Lower leg skin (tissue), 4 donors: ENCODE data around the gene MACF1. TPM values are rescaled to one million over a fixed set of nuclear protein-coding genes. Genes with fewer than 3 reads are reported as not detected.
A peak's percentile ranks its signal among the peaks of the same experiment; 100 is the strongest.
"Not testable (repeated sequence)": the region's sequence is repeated elsewhere in the genome, so short reads cannot be mapped to it uniquely, and the experiment has no call there.

Experiments used
- DNase-seq, 2 donors: peaks; one replicate each; pipeline ENCODE4 v3.0.0-alpha.2; 2019; ENCODE audit warnings: low spot score in 2 of 2
- H3K4me3 ChIP-seq: fragments of 200-600 bp; sonication (generic); 2 replicates; pipeline ENCODE4 v1.5.1; 2017; ENCODE audit warnings: mild to moderate bottlenecking, low read depth; ENCODE audit not compliant: poor library complexity, severe bottlenecking
- POLR2A ChIP-seq, 2 donors: fragments of 450-650 bp; IDR thresholded peaks; one replicate each; pipeline ENCODE4 v1.6.1; 2016 to 2017; ENCODE audit warnings: antibody characterized with exemption in 2 of 2, mild to moderate bottlenecking in 1 of 2, moderate library complexity in 1 of 2
- WGBS, 2 donors: methylation state at CpG; one replicate each; pipeline ENCODE4 v1.1.5; 2018; 5-methylcytosine and 5-hydroxymethylcytosine counted together
- intact Hi-C: fragments of 100-400 bp; cut with DNase I; formaldehyde crosslinking; loops from one replicate; pipeline ENCODE4 v1.15.0; 2023; ENCODE audit warnings: low total_unique reads
- total RNA-seq, 4 donors: library from RNA; depleted of rRNA; stranded (reverse); fragments of >200 nt; gene quantifications; one replicate each; pipeline ENCODE4 v1.1.0, GENCODE V29; 2016
- TF ChIP-seq, protein P1 (sequence below), 3 donors: fragments of 450-650 bp; IDR thresholded peaks; one replicate each; pipeline ENCODE4 v1.5.1; 2016; ENCODE audit warnings: antibody characterized with exemption in 3 of 3, mild to moderate bottlenecking in 3 of 3, moderate library complexity in 2 of 3

The MACF1 gene
- total RNA-seq, 4 donors from 2014 or later, result 427 to 686 (median 463) TPM

DNA sequence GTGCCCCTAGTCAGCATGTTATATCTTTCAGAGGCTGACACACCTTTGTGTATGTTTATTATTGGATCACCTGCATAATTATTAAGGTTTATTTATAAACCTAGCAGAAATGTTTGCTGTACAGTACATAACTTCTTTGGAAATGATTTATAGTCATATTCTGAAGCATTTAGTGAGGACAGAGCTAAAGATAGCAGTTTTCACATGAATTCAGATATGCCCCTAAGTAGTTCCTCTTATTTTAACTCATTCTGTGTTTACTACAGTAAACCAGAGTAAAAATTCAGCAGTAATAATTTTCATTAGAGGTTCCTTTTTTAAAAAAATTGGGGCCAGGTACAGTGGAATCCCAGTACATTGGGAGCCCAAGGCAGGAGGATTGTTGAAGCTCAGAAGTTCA is 265.5 kb downstream of the MACF1 start:
- intact Hi-C loops, result no loop called here
- TF ChIP-seq, protein P1, sequence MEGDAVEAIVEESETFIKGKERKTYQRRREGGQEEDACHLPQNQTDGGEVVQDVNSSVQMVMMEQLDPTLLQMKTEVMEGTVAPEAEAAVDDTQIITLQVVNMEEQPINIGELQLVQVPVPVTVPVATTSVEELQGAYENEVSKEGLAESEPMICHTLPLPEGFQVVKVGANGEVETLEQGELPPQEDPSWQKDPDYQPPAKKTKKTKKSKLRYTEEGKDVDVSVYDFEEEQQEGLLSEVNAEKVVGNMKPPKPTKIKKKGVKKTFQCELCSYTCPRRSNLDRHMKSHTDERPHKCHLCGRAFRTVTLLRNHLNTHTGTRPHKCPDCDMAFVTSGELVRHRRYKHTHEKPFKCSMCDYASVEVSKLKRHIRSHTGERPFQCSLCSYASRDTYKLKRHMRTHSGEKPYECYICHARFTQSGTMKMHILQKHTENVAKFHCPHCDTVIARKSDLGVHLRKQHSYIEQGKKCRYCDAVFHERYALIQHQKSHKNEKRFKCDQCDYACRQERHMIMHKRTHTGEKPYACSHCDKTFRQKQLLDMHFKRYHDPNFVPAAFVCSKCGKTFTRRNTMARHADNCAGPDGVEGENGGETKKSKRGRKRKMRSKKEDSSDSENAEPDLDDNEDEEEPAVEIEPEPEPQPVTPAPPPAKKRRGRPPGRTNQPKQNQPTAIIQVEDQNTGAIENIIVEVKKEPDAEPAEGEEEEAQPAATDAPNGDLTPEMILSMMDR (IDR thresholded peaks at IDR 0.05), result no peak
- TF ChIP-seq POLR2A (IDR thresholded peaks at IDR 0.05), result no peak
- no peak overlapping the region for H3K4me3 ChIP-seq
- DNase-seq, result no peak

DNA sequence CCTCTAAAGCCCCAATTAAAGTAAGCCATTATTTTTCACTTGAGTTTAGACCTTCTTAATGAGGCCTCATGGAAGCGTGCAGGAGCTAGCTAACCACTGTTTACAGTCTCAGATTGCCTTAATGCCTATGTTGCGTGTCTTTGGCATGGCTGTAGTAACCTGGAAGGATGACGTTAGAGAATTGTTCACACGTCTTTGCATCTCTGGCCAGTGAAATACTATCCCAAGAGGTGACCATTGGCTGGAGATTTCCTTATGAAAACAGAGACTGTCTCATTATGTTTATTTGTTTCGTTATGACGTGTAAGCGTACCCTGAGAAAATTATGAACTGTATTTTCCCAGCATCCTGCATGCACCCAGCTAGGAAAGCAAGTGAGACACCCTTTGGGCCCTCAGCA is 268.3 kb downstream of the MACF1 start:
- WGBS, 2 donors, result 93 to 94% methylated on average over 7 of the region's 7 CpGs
- H3K4me3 ChIP-seq, result no peak overlapping the region
- DNase-seq, result no peak
- TF ChIP-seq, protein P1 (IDR thresholded peaks at IDR 0.05), result no peak
- TF ChIP-seq POLR2A (IDR thresholded peaks at IDR 0.05), result no peak
- intact Hi-C loops, result no loop called here

DNA sequence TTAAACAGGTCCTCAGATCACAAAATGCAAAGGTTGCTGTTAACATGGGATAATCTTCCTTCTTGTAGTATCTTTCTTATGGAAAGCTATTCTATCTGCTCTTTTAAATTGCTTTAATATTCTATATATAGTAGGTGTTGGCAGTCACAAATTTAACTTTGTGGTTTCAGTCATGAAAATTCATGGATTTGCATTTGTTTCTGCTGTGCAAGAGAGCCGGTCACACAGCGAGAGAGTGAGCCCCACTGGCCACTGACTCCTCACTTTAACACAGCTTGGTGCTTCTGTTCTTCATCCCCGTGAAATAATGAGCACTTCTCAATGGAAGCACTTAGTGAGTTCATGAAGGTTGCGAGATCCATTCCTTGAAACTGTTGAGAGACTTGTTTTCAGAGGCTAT is 268.8 kb downstream of the MACF1 start:
- intact Hi-C loops, result no loop called here
- TF ChIP-seq, protein P1 (IDR thresholded peaks at IDR 0.05), result no peak
- TF ChIP-seq POLR2A (IDR thresholded peaks at IDR 0.05), result no peak
- no peak overlapping the region for H3K4me3 ChIP-seq
- 95 to 97% methylated on average over 4 of the region's 4 CpGs for WGBS, 2 donors
- DNase-seq, result no peak

DNA sequence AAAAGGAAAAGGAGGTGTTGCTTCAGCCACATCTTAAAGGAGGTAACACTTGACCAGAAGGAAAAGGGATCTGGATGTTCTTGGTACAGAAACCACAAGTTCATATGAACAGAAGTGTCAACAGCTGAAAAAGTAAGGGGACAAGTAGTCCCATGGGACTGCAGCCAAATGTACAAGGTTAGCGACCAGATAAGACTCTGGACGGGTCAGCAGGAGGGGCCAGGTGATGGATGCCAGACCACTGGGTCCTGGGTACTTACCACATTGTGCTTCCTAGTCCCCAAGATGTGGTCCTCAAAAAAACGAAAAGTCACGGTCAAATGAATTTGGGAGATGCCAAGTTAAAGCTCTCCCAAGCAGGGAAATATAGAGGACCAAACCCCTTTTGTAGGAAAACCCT is 270.3 kb downstream of the MACF1 start:
- no peak overlapping the region for H3K4me3 ChIP-seq
- intact Hi-C loops, result no loop called here
- no peak for TF ChIP-seq POLR2A (IDR thresholded peaks at IDR 0.05)
- no peak for DNase-seq
- 88 to 92% methylated on average over 4 of the region's 4 CpGs for WGBS, 2 donors

DNA sequence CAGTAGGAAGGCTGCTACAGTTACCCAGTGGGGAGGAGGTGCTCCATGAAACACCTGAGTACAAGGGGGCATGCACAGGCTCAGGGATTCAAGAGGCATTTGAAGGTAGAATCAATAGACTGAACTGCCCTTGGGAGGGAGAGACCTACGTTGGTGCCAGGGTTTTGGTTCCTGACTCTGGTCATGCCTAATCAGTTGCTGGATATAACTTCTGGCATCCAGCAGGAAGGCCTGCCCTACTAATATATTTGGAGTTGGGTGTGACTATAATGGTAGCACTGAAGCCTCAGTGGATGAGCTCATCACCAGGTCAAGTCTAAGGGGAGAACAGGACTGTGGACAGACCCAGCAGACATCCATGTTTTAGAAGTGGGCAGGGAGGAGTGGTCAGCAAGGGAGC is 271.1 kb downstream of the MACF1 start:
- WGBS, 2 donors, result 50 to 63% methylated on average over 1 of the region's 1 CpG
- H3K4me3 ChIP-seq, intact Hi-C loops, DNase-seq: not testable (repeated sequence)

DNA sequence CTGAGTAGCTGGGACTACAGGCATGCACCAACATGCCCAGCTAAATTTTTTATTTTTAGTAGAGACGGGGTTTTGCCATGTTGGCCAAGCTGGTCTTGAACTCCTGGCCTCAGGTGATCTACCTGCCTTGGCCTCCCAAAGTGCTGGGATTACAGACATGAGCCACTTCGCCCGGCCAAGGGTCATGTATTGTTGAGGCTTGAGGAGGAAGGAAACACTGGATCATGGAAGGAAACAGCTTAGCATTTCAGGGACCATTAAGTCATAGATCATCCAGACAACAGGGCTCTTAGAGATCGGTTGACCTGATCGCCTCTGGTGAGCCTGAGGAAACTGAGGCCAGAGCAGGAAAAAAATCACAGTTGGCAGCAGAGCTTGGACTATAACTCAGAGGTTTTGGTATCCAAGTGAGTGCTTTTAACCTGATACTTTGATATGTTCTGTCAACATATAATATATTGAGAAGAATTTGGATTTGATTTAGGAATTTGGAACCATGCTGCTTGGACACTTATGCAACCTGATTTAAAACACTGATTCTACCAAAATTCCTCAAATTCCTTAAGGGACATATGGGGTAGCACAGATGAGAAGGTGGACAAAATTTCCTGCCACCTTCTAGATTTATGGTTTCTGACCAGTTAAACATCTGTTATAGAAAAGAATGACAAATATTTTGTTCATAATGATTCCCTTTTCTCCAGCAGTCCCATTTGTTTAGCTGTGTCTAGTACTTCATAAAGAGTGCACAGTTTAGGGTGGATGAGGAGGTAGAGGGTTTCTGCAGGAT is 273.8 kb downstream of the MACF1 start:
- WGBS, 2 donors, result 72 to 84% methylated on average over 5 of the region's 5 CpGs
- TF ChIP-seq, protein P1 (IDR thresholded peaks at IDR 0.05), result no peak
- no peak overlapping the region for H3K4me3 ChIP-seq
- intact Hi-C loops, result no loop called here
- peak in 1 of 2 donors; percentile 76 for DNase-seq

DNA sequence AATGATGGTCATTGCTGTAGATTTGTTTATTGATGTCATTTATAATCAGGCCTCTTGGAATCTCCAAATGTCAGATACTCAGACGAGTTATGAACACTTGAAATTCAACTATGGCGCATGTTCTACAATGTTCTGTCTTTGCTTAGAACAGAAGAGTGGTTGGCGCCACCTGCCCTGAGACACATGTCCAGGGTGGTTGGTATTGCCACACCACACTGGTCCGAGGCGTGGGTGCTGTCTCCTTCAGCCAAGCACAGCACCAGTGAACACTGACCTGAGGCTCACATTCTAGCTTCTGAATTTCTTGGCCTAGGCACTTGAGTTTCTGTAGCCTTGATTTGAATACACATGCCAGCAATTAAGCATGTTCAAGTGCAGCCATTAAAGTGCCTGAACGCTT is 276.8 kb downstream of the MACF1 start:
- 88 to 89% methylated on average over 6 of the region's 6 CpGs for WGBS, 2 donors
- peak in 1 of 2 donors; percentile 36 for DNase-seq
- TF ChIP-seq POLR2A (IDR thresholded peaks at IDR 0.05), result no peak
- TF ChIP-seq, protein P1 (IDR thresholded peaks at IDR 0.05), result no peak
- intact Hi-C loops, result no loop called here
- H3K4me3 ChIP-seq, result no peak overlapping the region
